Embryonic facial prominence (tissue), 1 donor: Measurements from ENCODE around the gene CNTNAP2.

Source experiments
- DNase-seq: peaks from one replicate; pipeline ENCODE4 v3.0.0-alpha.2; 2016; ENCODE audit errors: extremely low spot score

CNTNAP2 gene

DNA sequence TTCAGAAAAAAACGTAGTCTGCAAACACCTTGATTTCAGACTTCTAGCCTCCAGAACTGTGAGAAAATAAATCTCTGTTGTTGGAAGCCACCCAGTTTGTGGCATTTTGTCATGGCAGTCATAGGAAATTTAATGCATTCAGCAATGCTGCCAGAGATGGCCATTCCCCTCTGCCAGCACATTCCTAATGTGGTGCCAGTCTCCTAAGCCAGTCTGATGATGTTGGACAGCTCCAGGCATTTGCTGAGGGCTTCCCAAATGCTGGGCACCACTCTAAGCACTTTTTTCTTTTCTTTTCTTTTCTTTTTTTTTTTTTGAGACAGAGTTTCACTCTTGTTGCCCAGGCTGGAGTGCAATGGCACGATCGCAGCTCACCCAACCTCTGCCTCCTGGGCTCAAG, 1807.2 kb downstream of the CNTNAP2 start:
- DNase-seq, result no peak

DNA sequence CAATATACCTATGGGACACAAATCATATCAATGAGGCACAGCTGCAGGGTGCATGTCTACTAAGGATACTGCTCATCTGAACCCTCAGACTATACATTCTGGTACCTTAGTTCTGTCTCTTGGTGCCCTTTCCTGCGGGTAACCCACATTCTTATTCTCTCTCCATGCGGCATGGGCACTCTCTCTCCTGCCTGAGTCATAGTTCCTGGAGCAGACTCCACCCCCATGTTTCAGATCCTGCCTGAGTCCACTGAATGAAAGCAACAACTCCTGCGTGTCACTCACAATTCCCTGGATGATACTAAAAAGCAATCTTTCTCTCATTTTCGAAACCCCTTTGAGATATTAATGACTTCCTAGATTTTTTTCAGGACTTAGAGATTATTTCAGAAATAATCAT, 1820.8 kb downstream of the CNTNAP2 start:
- DNase-seq, result no peak

DNA sequence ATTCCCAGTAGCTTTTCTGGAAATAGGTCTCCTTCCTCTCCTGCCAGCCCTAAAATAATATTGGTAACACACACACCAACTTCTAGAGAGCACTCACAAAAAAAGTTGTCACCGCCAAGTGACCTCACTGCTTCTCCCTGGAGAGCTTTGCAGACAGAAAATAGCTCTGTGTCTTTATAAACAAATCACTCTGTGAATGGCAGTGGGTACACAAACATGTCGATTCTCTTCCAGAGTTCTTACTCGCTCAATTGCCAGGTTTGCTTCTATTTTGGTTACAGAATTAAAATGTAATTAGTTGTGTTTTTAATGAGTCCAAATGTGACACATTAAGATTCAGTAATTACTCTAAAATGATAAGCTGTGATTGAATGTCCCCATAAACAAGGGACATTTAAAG, 1824.8 kb downstream of the CNTNAP2 start:
- no peak for DNase-seq

DNA sequence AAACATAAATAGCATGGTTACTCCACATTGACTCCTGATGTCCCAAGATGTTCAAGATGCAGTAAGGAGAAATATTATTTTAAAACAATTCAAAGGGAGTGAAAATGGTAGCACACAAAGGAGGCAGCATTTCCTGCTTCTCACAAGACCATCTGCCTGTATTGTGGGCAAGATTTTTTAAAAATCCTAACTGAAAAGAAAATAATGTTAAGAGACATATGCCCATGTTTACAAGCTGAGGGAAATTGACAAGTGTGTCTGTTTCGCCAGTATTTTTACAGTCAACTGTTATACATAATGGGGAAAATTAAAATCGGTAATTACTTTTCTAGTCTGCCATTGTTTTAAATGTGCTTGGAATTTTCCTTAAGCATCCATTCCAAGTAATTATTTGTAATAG, 1827.7 kb downstream of the CNTNAP2 start:
- no peak for DNase-seq

DNA sequence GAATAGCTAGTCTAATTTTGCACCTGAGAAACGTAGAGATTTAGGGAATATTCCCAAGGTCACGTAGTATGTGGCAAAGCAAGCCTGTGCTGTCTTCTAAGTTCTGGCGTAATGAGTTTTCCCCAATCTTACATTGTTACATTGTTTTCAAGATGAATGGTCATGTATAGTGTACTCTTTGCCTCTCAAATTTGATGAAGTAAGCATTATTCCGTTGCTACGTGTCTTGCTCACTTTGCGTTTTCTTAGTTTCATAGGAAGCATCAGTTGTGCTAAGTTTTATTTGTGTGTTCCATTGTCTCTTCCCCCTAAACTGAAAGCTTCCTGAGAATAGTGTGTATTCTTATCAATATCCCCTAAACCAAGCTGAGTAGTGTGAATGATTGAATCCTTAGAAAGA, 1836.3 kb downstream of the CNTNAP2 start:
- DNase-seq, result no peak

DNA sequence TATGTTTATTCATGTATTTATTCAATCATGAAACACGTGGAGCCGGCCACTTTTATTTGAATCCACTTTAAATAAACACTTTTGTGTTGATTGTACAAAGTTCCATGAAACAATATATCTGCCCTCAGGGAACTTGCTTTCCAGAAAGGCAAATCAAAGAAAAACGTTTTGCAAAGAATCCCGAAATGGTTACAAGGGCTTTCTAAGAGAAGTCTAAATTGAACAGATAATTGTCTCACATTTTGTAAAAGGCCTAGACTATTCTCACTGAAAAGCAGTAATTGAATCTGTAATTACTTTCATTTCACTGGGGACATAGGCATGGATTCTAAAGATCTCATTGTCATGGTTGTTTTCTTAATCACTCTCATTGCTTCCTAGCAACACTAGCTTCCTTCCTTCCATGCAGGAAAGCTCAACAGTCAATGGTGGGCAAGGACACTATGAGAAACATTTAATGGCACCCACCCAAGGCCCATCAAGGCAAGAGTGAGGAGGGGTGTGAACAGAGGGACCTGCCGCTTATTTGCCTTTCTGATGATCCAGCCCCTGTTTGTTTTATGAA, 1851.5 kb downstream of the CNTNAP2 start:
- no peak for DNase-seq

DNA sequence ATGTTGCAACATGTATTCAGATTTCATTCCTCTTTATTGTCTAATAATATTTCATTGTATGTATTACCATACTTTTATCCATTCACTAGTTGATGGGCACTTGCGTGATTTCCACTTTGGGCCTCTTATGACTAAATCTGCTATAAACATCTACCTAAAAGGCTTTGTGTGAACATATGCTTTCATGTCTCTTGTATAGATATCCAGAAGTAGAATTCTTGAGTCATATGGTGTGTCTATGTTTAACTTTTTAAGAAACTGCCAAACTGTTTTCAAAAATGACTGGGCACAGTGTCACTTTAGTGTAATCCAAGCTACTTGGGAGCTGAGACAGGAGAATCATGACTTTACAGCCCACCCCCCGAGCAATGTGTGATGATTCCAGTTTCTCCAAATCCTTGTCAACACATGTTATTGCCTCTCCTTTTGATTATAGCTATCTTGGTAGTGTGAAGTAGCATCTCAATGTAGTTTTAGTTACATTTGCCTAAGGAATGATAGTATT, 1855.1 kb downstream of the CNTNAP2 start:
- no peak for DNase-seq

DNA sequence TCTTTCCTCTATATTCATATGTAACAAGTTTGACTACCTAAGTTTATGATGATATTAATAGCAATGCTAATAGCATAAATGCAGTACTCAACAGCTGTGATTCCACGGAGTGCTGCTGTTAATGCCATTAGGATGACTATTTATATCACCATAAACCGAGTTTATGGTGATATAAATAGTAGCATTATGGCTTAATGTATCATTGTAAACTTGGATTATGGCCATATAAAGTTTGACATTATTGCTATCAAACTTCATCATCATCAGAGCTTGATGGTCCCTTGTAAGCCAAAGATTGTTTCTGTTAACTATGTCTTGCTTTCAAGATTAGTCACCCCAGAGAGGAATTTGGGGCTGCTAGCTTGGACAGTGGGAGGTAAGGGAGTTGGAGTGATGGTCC, 1861.6 kb downstream of the CNTNAP2 start:
- DNase-seq, result no peak

DNA sequence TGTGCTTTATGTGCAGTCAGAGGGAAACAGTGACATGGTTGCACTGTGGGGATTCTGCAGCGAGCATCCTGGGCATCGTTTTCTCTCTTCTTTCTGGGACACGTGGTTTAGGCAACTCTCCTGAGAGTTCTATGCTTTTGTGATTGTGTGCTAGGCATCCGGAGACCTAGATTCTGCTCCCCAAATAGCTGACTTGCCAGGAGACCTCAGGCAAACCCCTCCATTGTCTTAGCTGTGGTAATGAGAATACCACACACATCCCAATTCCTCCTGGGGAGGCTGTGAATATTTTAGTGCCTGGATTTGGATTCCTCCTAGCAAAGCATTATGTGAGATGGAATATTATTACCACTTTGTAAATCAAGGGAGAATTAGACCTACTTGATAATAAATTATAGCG, 1862.0 kb downstream of the CNTNAP2 start:
- no peak for DNase-seq

DNA sequence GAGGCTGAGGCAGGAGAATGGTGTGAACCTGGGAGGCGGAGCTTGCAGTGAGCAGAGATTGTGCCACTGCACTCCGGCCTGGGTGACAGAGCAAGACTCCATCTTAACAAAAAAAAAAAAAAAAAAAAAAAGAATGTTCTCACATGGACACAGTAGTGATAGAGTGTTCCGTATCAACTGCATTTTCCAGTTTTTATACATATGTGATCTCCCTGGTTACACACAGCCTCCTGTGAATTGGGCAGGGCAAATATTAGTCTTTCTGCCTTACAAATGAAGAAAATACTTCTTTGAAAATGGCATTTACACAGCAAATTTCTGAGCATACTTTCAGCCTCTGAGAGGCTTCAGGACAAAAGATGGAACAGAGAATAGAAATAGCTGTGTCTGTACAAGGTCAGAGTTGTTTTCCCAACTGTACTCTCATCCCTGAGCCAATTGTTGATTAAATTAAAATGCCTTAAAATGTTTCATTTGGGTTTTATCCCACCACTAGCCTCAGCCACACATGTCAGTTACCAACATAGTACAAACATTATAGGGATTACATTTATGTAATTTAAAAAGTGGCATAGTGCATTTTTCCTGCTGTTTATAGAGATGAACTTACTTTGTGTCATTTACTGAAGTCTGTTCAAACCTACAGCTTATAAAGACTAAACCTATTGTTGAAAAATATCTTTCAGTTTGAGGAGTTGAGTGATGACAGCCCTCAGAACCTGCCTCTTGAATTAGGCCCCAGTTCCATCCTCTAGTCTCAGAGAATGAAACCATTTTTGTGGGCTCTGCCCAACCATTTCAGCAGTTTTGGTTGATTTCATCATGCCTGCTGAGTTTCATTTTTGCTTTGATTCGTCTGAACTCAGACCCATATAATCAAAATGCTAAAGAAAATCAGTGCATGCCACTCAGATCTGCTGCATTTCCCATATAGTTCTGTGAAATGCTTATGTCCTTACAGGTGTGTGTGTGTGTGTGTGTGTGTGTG, 1864.5 kb downstream of the CNTNAP2 start:
- no peak for DNase-seq

DNA sequence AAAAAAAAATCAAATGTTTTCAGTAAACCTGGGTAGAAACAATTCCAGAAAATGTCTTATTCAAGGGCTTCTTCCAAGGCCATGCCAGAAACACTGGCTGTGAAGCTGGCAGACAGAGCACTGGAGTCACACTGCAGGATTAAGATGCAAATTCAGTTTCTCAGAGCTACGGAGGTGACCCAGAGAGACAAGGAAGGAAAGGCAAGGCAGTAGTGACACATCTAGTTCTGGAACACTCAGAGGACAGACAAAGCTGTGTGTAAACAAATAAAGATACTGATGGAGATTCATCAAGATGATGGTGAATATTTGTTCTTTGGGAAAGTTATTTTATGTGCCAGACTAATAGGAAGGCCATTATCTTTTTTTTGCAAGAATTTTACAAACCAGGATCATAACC, 1865.7 kb downstream of the CNTNAP2 start:
- DNase-seq, result no peak

DNA sequence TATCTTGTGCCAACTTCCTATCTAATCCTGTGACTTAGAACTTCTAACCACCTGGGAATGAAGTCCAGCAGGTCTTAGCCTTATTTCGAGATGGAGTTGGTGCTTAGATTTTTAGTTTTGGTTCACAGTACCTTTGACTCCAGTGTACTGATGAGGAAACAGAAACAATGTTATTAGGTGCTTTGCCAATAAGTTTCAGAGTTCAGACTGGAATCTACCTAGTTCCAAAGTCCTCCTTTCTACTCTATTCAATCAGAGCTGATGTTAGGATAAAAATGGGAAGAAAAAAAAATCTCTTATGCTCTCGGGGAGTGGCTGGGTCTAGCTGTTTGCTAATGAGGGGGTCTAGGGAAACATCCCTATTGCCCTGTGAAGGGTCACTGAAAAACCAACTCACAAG, 1867.7 kb downstream of the CNTNAP2 start:
- no peak for DNase-seq

DNA sequence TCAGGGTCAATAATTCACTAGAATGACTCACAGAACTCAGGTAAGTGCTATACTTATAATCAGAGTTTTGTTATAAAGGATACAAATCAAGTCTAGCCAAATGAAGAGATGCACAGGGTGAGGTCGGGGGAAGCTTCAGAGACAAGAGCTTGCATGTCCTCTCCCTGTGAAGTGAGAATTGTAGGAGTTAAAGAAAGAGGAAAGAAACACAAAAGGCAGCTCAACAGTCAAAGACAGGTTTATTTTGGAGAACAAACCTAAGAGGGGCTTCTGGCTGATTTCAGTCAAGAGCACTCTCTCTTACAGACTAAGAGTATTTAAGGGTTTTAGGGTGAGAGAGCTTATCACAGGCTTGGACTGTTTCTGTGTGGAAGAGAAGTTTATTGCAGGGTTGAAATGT, 1873.5 kb downstream of the CNTNAP2 start:
- DNase-seq, result no peak

DNA sequence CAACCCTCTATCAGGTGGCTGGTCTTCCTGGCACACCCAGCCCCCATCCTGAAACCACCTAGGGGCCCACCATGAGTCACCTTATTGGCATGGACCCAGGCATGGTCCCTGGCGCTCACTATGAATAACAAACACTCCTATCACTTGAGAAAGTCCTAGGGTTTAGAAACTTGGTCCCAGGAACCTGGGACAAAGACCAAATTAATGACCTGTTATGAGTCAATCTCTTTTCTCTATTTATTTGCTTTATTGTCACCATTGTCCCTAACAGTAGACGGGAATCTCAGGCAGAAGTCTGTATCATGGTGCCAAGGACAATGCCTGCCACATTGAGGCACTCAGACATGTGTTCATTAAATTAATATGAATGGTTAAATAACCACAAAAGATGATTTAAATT, 1874.3 kb downstream of the CNTNAP2 start:
- no peak for DNase-seq

DNA sequence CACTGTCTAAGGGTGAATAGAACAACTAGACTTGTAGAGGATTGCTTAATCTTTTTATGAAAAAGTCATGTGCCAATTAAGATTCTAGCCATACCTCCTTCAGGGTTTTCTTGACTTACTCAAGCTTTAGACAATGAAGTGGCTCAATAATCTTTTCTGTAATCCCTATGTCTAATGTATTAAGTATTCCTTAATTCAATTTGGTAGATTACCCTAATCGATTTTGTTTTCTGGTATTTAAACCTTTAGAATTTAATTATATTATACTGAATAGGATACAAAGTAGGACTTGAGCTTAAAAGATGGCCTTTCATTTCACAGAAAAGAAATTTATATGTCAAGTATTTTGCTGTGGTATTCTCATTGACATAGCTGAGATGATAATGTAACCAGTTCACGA, 1876.1 kb downstream of the CNTNAP2 start:
- no peak for DNase-seq

DNA sequence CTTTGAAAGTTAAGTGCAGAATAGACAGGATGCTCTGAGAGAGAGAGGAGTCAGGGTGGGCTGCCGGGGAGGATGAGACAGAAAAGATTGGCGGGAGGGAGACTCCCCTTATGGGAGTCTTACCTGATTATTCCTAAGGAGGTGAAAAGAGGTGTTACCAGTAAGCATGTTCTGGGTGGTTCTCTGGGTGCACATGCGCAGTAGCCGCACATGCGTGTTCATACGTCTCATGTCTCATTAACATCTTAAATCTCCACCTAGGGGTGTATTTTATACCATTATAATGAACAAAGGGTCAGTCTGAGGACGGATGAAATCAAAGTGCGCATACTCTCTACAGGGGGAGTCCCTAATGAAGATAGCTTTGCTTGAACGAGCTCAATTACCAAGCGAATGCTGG, 1881.0 kb downstream of the CNTNAP2 start:
- no peak for DNase-seq

DNA sequence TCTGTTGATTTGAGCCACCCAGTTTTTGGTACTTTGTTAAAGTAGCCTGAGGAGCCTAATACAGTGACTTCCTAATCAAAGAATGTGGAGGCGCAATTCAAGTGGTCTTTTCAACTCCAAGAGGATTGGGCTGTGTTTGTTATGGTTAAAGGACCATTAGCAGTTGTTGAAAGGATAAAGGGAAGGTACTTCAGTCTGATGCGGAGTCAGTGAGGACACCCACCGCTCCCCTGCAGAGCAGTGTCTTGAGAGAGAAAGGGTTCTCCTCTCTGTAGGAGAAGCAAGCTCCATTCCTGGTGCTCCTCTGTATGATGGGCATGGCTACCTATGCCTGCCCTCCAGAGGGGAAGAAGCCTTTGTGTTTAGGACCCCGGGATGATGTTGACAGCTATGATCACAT, 1883.4 kb downstream of the CNTNAP2 start:
- DNase-seq, result no peak

DNA sequence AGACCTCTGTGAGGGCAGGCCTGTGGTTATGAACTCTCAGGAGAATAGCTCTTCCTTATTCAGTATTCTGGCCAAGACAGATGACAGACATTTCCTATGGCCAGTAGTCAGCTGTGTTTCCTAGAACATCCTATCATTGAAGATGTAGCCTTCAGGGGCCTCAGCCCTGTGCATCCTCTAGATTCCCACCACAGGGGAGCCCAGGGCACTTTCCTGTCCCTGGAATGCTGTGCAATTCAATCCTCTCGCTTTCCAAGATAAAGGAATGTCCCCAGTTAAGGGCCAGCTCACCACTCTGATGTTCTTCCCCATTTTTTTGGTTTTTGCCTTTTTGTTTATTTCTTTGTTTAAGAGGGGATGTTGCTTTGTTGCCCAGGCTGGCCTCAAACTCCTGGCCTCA, 1895.2 kb downstream of the CNTNAP2 start:
- no peak for DNase-seq

DNA sequence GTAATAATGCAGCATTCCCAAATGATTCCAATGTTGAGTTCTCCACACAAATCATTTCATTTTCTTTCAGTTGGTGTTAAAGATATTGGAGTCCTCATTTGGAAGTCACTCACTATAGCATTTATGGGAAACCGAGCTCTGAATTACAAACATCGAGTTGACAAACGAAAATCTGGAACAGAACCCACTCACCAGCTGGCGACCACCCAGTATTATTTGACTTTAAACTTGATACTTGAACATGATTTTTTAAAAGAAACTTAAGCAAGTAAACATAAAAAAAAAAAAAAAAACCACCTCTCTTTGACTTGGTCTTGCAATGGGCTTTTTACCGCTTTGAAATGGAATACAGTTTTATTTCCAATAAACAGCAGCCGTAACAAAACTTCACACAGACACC, 1897.4 kb downstream of the CNTNAP2 start:
- no peak for DNase-seq

DNA sequence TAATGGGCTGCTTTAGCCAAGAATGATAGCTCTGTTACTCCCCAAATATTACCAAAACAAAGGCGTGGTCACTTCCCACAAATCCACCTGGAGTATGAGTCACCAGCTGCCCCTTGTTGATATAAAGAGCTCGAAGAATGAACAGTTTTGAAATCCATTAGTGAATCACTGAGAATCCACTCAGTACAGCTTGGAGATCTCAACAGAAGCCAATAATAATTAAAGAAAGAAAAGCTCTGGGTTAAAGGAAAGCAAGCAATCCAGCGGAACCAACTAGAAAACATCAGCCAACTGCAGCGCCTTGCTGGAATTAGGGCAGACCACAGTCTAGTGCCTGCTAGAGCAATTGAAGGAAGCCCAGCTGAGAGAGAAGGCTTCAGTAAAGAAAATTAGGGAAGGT, 1897.9 kb downstream of the CNTNAP2 start:
- no peak for DNase-seq

DNA sequence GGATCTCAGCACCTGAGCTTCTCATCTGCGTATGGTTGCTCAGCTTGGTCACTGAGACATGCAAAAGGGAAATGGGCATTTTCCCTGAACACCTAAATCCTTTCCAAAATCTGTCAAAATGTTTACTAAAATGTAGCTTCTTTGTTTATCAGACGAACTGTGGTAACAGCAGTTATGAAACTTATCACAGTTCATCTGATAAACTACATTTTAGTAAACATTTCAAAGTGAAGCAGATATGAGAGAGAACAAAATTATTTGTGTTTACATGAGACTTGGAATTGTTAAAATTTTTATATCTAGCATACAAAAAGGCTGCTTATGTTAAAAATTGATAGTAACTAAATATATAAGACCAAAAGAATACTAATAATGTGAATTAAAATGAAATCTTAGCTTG, 1900.5 kb downstream of the CNTNAP2 start:
- DNase-seq, result no peak

DNA sequence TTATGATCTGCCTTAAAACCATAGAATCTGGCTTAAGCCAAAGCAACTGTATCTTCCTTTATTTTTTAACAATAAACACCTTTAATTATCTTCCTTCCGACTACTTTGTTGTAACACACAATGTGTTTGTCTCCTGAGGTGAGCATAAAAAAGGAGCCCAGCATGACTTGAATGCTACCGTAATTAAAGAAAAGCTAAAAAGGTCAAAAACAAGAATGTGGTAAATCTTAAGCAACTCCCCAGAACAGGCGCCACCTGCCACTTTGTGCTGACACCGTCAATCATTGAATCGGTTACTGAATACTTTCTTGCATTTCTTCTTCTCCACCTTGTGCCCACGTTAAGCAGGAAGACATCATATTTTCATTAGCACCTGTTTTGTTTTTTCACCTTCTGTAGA, 1904.1 kb downstream of the CNTNAP2 start:
- DNase-seq, result no peak

DNA sequence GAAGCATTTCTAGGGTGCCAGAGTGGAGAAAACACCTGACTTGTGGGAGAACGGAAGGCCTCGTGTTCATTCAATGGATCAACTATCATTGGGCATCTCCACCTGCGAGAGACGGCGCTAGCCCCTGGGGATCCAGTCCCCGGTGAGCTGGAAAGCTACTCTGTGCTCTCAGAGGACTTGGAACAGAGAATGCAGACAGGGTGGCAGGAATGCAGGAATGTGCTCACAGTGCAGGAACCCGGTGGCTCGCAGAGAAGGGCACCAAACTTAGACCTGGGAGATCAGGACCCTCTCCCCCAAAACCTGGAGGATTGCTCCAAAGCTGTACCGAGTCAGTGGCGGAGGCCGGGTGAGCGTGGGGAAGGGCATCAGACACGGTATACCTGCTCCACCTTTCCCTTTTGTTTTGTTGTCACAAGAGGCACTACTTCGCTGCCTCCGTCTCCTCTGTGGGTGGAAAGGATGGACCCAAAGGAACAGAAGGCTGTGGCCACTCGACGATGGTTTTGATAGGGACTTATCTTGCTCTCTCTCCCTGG, 1905.0 kb downstream of the CNTNAP2 start:
- DNase-seq, result no peak
